ENCODE results near the gene SMPDL3B.

SMPDL3B gene

GRCh38 chr1:27955076-27955475 is 20.3 kb downstream of the SMPDL3B start:
- no peak overlapping the region for H3K27ac ChIP-seq
- TF ChIP-seq, protein P1, sequence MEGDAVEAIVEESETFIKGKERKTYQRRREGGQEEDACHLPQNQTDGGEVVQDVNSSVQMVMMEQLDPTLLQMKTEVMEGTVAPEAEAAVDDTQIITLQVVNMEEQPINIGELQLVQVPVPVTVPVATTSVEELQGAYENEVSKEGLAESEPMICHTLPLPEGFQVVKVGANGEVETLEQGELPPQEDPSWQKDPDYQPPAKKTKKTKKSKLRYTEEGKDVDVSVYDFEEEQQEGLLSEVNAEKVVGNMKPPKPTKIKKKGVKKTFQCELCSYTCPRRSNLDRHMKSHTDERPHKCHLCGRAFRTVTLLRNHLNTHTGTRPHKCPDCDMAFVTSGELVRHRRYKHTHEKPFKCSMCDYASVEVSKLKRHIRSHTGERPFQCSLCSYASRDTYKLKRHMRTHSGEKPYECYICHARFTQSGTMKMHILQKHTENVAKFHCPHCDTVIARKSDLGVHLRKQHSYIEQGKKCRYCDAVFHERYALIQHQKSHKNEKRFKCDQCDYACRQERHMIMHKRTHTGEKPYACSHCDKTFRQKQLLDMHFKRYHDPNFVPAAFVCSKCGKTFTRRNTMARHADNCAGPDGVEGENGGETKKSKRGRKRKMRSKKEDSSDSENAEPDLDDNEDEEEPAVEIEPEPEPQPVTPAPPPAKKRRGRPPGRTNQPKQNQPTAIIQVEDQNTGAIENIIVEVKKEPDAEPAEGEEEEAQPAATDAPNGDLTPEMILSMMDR (conservative IDR thresholded peaks at IDR 0.05) = no peak

- H3K27ac ChIP-seq = no peak overlapping the region
- TF ChIP-seq, protein P1 (conservative IDR thresholded peaks at IDR 0.05) = no peak
Observed at GRCh38 chr1:27956761-27957160, 22.0 kb downstream of the SMPDL3B start.

- no peak overlapping the region for H3K27ac ChIP-seq
- TF ChIP-seq, protein P1 (conservative IDR thresholded peaks at IDR 0.05) = no peak
Observed at GRCh38 chr1:27957655-27958054, 22.9 kb downstream of the SMPDL3B start.

- H3K27ac ChIP-seq = peak overlapping the region; percentile 88
- TF ChIP-seq, protein P1 (conservative IDR thresholded peaks at IDR 0.05) = no peak
Observed at GRCh38 chr1:27958513-27958912, 23.7 kb downstream of the SMPDL3B start.

DNA sequence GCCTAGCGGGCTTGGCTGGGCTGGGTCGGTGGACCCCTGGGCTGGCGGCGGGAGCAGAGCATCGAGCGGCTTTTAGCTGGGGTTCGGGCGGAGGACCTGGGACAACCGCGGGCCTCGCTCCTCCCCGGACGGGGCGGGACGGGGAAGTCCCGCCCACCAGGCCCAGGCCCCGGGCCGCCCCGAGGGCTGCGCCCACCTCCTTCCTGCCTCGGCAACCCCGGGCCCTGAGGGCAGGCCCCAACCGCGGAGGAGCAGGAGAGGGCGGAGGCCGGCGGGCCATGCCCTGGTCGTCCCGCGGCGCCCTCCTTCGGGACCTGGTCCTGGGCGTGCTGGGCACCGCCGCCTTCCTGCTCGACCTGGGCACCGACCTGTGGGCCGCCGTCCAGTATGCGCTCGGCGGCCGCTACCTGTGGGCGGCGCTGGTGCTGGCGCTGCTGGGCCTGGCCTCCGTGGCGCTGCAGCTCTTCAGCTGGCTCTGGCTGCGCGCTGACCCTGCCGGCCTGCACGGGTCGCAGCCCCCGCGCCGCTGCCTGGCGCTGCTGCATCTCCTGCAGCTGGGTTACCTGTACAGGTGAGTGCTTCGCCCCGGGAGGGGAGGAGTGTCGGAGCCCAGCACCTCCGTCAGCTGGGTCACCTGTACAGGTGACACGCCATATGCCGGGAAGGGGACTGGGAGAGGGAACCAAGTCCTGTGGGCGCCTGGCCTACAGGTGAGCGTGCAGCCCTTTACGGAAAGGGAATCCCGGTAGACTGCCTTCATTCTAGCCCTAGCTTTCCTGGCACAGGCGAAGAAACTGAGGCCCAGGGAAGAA is 25.2 kb downstream of the SMPDL3B start, which contains the start of gene XKR8:
Gene XKR8, plus strand, starts transcription at position 182 of the 812 bp plus-strand sequence. Its CDS starts 97 bp downstream, at position 279.
- peak within 1 kb of the TSS; percentile 88 for H3K27ac ChIP-seq
- TF ChIP-seq, protein P1 (conservative IDR thresholded peaks at IDR 0.05) = peak; percentile 78

- TF ChIP-seq, protein P1 (conservative IDR thresholded peaks at IDR 0.05) = no peak
- peak overlapping the region; percentile 88 for H3K27ac ChIP-seq
Observed at GRCh38 chr1:27960762-27961645, 26.2 kb downstream of the SMPDL3B start.

GRCh38 chr1:27961646-27962221 is 26.9 kb downstream of the SMPDL3B start:
- TF ChIP-seq, protein P1 (conservative IDR thresholded peaks at IDR 0.05) = no peak
- peak overlapping the region; percentile 88 for H3K27ac ChIP-seq

Measured in VCaP (cell line).